Pons (tissue), 1 donor: ENCODE measurements around the gene CRACR2A.

Source experiments
- DNase-seq: peaks from one replicate; pipeline ENCODE4 v3.0.0-alpha.2; 2016; ENCODE audit warnings: low spot score

Gene CRACR2A

DNA sequence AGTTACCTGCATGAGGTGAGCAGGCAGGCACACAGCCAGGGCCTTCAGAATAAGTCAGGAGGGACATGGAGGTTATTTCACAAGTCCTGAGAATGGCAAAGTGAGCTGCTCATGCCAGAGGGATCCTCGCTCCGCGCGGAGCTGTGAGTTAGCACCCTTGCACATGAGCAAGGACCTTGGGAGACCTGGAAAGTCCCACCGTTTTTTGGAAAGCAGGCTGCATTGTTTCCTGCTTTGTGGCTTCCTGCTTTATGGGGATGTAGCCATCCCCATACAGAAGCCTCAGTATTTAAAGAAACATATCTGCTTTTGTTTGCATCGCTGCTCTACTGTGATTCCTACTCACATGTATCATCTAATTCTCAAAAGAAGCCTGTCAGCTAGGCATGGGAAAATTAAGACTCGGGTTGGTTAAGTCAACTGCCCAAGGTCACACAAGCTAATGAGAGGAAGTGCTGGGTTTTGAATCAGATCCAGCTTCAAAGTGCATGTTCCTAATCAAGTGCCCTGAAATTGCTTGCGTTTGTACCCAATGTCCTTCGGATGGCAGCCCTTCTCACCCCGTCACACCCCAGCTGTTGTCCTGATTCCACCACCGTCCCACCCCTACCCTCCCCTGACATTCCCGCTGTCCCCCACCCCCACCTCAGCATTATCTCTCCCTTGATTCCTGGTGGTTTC, 106.2 kb downstream of the CRACR2A start:
- no peak for DNase-seq

DNA sequence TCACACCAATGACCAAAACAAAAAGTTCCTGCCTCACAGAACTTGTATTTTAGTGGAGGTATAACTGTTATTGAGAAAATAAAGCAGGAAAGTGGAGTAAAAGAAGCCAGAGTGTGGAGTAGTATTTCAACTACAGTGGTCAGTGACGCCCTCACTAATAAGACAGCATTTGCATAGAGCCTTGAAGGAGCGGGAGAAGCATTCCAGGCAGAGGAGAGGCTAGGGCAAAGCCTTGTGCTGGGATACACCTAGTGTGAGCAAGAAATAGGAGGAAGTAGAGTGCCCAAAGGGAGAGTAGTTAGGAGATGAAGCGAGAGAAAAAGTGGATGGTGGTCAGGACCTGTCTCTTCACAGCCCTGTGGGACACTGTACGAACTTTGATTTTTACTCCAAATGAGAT, 107.8 kb downstream of the CRACR2A start:
- no peak for DNase-seq

DNA sequence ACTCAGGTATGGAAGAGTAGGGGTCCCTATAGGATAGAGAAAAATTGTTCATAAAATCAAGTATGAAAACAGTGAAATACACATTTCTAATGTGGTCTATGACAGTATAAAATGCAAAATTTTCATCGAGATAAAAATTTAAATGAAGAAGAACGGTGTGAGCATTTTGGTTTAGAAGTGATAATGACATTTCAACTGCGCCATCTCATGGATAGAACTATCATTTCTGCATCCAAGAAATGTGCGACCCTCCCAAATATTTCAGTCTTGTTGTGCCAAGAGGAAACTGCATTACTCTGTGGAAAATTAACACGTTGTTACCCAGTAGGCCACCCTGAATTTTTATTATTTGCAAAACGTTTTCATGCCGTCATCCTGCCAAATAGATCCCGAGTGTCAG, 108.8 kb downstream of the CRACR2A start:
- DNase-seq: no peak

DNA sequence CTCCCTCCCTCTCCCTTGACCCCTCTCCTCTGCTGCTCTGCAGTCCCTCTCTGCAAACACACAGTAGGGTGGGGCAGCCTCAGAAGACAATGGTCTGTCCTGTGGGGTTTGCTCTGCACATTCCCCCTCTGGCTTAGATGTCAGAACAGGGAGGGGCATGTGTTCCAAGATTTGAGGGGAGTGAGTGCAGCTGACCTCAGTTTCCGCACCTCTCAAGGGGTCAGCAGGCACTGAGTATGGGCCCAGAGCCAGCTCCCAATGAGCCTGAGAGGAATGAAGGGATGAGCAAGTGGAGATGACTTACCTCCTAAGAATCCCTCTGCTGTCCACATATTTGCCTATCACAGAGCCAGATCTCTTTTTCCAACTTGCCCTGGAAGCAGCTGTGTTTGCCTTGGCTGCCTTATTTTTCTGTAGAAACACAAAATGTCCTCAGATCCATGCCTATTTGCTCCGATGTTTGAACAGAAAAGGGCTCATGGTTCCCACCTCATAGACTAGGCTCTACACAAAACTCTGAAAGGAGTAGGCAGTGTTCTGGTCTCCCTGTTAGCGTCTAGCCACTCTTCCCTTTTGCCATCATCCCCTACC, 111.4 kb downstream of the CRACR2A start:
- DNase-seq: no peak

DNA sequence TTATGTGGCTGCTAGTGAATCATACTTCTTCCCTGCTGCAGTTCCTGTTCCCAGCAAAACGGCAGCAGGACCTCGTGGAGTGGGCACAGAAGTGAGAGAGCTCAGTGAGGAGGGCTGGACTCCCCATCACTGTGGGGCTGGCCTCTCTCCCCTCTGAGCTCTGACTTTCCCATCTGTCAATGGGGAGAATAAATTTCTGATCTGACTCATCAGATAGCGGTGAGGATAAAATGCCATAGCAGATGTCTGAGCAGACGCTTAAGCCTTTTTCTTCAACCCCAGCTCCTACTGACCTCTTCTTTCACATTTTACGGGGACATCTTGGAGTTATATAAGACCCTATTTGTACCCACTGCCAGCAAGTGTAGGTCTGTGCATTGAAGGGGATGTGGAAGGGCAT, 116.6 kb downstream of the CRACR2A start:
- DNase-seq: no peak

DNA sequence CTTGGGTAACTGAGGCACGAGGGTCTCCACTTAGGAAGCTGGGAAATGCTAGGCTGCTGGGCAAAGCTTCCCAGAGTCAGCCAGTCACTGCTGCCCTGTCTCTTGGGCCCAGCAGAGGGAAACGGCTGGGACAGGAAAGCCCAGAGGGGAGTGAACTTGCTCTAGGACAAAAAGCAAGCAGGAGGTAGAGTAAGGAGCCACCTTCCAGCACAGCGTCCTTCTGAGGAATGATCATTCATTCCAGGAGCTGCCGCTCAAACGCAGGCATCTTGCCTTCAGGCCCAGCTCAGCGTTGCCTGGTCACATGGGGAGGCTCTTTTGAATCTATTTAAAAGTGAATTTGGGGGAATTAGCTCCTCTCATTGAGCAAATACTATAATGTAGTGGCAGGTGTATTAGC, 118.6 kb downstream of the CRACR2A start:
- DNase-seq: no peak

DNA sequence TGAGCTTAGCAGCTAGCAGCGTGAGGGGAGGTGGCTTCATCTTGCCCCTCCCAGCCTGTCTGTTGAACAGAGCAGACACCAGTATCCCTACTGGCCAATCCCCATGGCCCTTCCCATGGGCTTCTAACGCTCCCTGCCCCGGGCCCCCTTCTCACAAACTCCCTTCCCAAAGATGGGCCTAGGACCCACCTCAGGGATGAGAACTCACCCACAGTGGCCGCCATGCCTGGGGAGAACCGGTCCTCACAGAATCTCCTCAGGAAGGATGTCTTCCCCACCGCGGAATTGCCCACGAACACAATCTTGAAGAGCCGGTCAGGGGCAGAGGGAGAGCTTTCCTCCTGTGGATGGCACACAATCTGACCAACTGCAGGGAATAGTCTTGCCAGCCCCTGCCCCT, 119.5 kb downstream of the CRACR2A start:
- DNase-seq: no peak

DNA sequence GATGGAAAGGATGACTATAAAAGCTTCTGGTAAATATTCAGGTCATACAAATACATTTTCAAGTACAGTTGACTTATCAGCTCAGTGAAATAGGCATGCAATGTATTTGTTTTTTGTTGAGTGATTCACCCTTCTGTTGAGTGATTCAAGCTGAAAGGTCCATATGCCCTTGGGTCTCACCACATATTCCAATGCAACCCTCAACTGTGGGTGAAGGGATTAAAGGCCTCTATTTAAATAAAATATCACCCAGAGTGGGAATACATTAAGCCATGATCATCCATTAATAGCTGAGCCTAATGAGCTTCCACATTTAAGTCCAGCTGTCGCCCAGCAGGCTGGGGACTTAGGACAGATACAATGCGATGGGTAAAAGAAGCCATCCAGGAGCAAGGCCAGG, 120.2 kb downstream of the CRACR2A start:
- no peak for DNase-seq

DNA sequence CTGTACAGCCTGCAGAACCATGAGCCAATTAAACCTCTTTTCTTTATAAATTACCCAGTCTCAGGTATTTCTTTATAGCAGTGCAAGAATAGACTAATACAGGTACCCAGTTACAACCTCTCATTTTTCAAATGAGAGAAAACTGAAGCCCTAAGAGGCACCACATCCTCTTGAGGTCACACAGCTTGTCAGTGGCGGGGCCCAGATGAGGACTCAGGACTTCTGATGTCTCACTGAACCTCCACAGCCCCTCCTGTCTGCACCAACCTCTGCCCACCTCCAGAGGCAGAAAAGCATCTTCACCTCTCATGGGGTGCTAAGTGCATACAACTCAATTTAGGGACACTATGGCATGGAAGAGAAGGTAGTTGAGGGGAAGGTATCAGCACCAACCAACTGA, 120.7 kb downstream of the CRACR2A start:
- DNase-seq: no peak

DNA sequence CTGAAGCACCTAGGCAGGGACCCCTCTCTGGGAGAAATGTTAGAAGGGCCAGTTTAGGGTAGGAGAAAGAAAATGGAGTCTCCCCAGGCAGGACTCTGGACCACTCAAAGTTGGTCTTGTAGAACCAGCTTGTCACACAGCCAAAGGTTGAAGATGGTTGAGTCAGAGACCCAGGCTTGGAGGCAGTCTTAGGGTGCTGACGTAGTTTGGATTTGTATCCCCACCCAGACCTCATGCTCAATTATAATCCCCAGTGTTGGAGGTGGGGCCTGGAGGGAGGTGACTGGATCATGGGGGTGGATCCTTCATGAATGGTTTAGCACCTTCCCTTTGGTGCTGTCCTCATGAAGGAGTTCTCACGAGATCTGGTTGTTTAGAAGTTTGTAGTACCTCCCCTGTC, 121.2 kb downstream of the CRACR2A start:
- DNase-seq: no peak

DNA sequence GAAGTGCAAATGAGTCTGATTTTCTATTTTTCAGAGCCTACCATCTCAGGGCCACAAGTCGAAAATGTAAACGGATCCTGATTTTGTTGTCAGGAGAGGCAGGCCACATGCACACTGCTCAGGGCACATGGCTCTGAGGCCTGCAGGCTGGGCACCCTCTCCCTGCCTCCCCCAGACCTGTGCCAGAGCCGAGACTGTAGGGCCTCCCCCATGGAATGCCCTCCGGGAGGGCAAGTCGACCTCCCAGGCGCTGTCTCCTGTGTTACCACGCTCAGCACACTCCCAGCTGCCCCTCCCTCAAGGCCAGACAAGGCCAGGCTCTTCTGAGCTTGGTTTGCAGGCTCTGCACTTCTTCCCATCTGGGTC, 121.7 kb downstream of the CRACR2A start:
- no peak for DNase-seq

DNA sequence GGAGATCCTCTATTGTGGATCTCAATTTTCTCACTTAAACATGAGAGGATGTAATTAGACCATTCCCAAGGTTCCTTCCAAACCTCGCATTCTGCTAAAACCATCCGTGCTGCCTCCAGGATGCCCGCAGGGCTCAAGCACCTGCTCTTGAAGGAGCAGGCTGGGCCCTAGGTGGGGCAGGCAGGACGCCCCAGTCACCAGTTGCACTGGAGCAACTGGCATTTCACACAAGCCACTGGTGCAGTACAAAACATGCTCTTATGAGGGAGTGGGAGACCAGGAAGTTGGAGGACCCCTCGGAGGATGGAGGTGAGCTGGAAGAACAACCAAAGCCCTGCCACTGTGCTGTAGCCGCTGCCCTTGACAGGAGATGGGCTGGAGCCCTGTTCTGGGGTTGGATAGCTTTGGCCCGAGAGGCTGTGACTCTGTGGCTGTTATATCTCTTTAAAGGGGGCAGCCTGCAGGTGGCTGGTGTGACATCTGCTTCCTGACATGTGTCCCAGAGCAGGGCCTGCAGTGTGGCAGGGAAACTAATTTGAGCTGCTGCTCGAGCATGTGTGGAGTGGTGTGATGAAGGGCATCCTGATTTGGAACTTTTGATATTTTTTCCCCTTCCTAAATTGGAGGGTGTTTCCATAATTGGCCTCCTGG, 122.2 kb downstream of the CRACR2A start:
- DNase-seq: no peak

DNA sequence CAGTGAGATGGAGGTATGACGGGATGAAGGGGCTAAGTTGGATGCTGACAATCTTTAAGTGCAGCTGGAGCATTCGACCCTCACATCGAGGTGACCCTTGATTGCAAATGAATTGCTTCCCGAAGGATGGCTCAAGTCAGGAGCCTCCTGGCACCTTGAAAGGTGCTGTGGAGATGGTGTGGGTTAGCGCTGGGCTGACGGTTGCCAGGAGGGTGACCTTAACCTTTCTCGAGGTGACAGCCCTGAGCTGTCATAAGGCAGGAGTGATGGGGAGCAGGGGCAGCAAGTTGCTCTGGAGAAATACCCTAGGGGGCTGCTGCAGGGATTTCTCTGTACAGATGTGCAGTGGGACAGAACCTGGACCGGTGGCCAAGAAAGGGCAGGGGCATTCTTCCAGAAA, 122.8 kb downstream of the CRACR2A start:
- DNase-seq: no peak

DNA sequence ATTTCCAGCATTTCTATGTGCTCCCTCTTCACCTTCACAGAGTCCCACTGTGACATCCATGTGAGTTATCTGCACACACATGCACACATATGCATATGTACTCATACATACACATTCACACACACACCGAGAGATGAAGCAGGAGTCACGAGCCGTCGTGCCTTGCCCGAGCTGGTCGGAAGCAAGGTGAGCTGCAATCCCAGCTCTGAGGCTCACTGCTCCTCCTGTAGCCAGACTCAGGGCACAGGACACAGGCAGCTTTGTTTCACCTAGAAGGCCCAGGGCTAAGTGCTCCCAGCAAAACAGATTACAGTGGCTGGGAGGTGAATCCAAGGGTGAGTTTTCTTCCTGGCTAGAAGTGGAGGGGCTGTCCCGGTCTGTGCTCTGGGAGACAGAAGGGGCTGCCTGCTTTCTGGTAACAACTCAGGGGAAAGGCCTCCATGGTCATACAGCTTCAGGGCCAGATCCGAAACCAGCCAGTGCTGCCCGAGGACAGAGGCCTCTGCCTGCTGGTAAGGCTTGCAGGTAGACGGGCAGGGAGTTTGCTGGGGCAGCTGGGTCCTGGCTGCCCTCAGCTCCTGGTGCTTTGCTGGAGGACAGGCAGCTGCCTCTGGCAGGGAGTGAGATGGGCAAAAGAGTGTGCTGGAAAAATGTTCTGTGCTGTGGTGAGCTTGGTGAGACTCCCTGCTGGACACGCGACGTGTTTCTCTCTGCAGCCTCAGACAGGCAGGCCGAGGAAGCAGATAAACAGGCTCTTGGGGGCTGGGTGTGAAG, 123.7 kb downstream of the CRACR2A start:
- no peak for DNase-seq

DNA sequence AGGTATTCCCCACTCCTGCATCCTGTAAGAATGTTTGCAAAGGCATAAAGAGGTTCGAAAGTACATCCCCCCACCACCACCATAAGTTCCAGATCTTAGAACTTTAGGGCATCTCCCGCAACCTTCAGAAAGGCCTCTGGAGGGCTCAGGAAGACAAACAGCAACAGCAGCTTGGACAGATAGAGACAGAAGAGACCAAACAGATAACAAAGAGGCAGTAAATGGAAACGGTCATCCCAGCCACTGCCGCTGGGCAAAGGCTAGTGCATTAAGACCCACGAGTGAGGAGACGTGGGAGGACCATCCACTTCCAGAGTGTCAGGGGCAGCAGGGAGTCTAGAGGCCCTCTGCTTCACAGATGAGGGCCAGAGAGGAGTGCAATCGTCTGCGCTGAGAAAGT, 124.3 kb downstream of the CRACR2A start:
- no peak for DNase-seq

DNA sequence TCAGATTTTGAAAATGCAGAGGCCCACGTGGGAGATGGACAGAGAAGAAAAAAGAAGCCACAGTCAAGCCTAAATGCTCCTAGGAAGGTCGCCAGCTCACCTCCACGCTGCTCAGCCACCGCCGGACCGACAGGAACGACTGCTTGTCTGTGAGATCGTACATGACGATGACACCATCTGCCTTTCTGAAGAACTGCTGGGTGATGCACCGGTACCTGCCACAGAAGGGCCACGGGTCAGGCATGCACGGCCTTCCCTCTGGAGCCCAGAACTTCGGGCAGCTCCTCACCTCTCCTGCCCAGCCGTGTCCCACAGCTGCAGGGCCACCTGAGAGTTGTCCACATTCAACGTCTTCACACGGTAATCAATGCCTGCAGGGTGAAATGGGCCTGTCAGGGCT, 125.6 kb downstream of the CRACR2A start:
- DNase-seq: no peak

DNA sequence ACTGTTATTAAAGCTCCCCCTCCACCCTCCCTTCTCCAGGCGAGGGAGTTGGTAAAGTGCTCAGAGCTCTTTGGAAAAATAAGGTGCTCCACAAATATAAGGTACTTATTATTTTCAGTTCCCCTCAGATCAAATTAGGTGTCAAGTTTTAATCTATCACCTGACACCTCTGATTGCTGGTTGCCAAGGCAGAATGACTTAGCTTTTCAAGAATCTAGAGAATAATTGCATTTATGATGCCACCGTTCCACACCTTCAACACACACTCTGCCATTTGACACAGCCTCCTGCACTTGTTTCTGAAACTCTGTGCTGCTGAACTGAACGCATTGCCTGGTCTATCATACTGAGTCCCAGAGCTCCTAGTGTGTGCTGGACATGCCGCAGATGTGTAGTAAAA, 128.6 kb downstream of the CRACR2A start:
- no peak for DNase-seq

DNA sequence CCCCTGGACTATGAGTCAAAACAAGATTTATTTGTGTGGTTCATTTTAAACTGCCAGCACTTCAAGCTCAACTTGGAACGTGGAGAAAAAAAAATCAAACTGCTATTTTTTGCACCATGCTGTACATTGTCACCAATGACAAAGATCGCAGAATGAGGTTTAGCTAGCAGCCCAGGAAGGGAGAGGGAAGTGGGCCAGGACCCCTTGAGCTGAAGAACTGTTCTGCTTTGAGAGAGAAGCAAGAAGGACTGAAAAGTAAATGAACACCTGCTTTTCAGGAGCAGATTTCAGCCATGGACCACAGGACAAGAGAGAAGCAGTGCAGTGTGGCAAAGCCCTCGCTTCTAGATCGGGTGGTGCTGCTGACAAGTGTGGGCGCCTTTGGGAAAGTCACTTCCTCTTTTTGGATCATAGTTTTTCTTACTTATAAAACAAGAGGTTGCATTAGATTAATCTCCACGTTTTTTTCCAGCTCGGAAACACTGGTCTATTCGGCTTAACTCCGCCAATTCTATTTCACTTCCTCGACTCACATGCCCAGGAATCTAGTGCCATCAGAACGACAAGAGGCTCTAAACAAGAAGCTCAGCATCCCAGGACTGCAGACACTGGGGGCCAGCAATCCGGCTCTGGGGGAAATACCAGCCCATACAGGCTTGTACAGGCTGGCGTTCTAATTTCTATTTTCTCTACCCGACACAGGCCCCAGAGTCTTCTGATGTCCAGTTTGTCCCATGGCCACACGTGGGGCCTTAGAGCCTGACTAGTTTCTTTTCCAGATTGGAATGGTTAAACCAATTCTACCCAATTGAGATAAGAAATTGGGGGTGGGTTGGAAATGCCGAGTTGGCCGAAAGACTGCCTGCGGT, 129.9 kb downstream of the CRACR2A start:
- DNase-seq: no peak

DNA sequence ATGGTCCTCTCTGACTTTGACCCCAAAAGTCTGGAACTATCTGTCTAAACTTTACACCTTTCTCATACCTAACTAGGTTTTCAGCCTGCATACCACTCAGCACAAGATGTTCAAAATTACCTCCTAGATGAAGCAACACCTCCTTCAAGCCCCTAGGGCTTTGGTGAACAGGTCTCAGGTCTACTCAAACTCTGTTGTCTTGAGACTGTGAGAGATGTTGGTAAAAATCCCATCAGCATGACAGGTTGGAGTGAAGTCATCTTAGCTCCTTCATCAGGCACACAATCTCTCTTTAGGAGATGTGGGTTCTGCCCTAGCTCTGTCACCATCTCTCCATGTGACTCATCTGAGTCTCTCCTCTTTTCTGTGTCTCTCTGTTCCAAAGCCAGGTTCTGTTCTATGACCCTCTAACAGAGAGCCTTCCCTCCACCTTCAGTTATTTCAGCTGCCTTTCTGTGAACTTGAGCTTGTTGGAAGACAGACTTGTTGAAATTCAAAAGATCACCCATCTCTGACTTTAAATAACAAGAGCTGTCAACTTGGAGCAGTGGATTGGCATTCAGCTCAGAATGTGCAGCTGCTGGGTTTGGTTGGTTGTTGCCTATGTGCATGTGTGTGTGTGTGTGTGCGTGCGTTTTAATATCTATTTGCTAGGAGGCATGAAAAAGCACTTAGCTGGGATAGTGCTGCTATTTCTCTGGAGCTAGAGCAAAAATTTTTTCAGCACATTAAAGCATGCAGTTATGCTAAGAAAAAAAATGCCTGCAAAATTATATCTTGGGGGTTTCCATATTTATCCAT, 130.7 kb downstream of the CRACR2A start:
- DNase-seq: no peak

DNA sequence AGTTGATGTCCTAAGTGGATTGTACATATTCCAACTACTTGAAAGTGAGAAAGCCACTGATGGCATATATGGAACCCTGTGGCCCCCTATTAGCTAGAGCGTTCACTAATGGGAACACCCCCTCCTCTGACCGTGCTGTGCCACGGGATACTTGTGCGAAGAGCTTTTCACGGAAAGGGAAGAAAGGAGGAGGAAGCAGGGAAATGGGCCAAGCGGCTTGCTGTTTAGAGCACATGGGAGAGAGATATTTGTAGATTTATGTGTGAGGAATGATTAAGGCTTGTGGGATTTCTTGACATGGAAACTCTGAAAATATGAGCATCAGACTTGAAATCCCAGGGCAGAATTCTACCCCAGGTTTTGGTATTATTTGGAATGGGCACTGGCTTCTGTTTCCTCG, 132.1 kb downstream of the CRACR2A start:
- DNase-seq: no peak

DNA sequence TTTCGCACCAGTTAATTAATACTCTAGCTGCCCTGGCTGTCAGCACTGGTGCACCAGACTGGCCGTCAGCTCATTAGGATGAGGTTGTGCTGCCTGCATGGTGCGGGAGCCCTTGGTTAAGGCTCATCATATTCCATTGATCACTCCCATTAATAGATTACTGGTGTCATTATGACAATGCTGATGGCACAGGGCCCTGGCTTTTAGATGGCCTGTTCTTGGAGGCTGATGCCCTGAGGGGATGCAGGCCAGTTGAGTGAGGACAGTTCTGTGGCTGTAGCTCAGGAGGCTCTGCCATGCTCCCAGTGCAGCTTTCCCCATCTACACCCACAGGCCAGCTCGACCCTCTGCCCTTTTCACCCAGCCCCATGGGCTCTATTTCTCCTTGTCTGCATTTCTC, 135.3 kb downstream of the CRACR2A start:
- no peak for DNase-seq
